ENCODE measurements around the gene PLA1A.

The PLA1A gene

GRCh38 chr3:119596398-119596797 lies 1.3 kb upstream of the PLA1A start:
- TF ChIP-seq EZH2 (IDR thresholded peaks at IDR 0.05; ENCODE audit: borderline replicate concordance, low read length) (no peak), CTCF (IDR thresholded peaks at IDR 0.05; ENCODE audit: low read length) (no peak)
- Histone ChIP-seq H3K9me2 (ENCODE audit: low read depth, low read length) (no peaks in the 10 kb centered on the region), H4K20me1 (ENCODE audit: insufficient read depth, low read length) (no peaks in the 10 kb centered on the region), H3K36me3 (ENCODE audit: insufficient read depth, low read length) (no peaks in the 10 kb centered on the region), H3K27ac (ENCODE audit: low read depth, low read length, poor library complexity, severe bottlenecking) (no peak overlapping the region), H2AFZ (ENCODE audit: low read length) (no peak overlapping the region), H3K4me1 (ENCODE audit: insufficient read depth, low read length, severe bottlenecking) (no peaks in the 10 kb centered on the region), H3F3A (ENCODE audit: insufficient read depth, low read length) (no peaks in the 10 kb centered on the region), H3K4me3 (ENCODE audit: low read depth, low read length, poor library complexity, severe bottlenecking) (no peak overlapping the region), H3K27me3 (ENCODE audit: insufficient read depth, low read length) (no peaks in the 10 kb centered on the region), H3K4me2 (ENCODE audit: low read length) (no peak overlapping the region), H3K9me3 (ENCODE audit: low read length) (no peaks in the 10 kb centered on the region), H3K79me2 (ENCODE audit: insufficient read depth, low read length) (no peaks in the 10 kb centered on the region), H3K9ac (ENCODE audit: low read length) (no peak overlapping the region)

GRCh38 chr3:119598410-119599098 lies 869 bp downstream of the PLA1A start:
- Histone ChIP-seq H3K27ac (ENCODE audit: low read depth, low read length, poor library complexity, severe bottlenecking) (no peak overlapping the region), H3K36me3 (ENCODE audit: insufficient read depth, low read length) (no peaks in the 10 kb centered on the region), H2AFZ (ENCODE audit: low read length) (no peak overlapping the region), H3K27me3 (ENCODE audit: insufficient read depth, low read length) (no peaks in the 10 kb centered on the region), H3K4me2 (ENCODE audit: low read length) (no peak overlapping the region), H3K9me3 (ENCODE audit: low read length) (no peaks in the 10 kb centered on the region), H3K4me1 (ENCODE audit: insufficient read depth, low read length, severe bottlenecking) (no peaks in the 10 kb centered on the region), H3F3A (ENCODE audit: insufficient read depth, low read length) (no peaks in the 10 kb centered on the region), H4K20me1 (ENCODE audit: insufficient read depth, low read length) (no peaks in the 10 kb centered on the region), H3K9ac (ENCODE audit: low read length) (no peak overlapping the region), H3K4me3 (ENCODE audit: low read depth, low read length, poor library complexity, severe bottlenecking) (no peak overlapping the region), H3K79me2 (ENCODE audit: insufficient read depth, low read length) (no peaks in the 10 kb centered on the region), H3K9me2 (ENCODE audit: low read depth, low read length) (no peaks in the 10 kb centered on the region)
- TF ChIP-seq EZH2 (IDR thresholded peaks at IDR 0.05; ENCODE audit: borderline replicate concordance, low read length) (no peak), CTCF (IDR thresholded peaks at IDR 0.05; ENCODE audit: low read length) (no peak)

GRCh38 chr3:119599558-119600174 lies 2.0 kb downstream of the PLA1A start:
- no peaks in the 10 kb centered on the region for H3F3A ChIP-seq (ENCODE audit: insufficient read depth, low read length)
- no peaks in the 10 kb centered on the region for H3K27me3 ChIP-seq (ENCODE audit: insufficient read depth, low read length)
- no peaks in the 10 kb centered on the region for H3K9me2 ChIP-seq (ENCODE audit: low read depth, low read length)
- no peak for TF ChIP-seq CTCF (IDR thresholded peaks at IDR 0.05; ENCODE audit: low read length)
- TF ChIP-seq EZH2 (IDR thresholded peaks at IDR 0.05; ENCODE audit: borderline replicate concordance, low read length) = no peak
- no peaks in the 10 kb centered on the region for H3K9me3 ChIP-seq (ENCODE audit: low read length)
- H4K20me1 ChIP-seq (ENCODE audit: insufficient read depth, low read length) = no peaks in the 10 kb centered on the region
- H3K27ac ChIP-seq (ENCODE audit: low read depth, low read length, poor library complexity, severe bottlenecking) = no peak overlapping the region
- no peak overlapping the region for H2AFZ ChIP-seq (ENCODE audit: low read length)
- no peak overlapping the region for H3K9ac ChIP-seq (ENCODE audit: low read length)
- H3K79me2 ChIP-seq (ENCODE audit: insufficient read depth, low read length) = no peaks in the 10 kb centered on the region
- no peak overlapping the region for H3K4me3 ChIP-seq (ENCODE audit: low read depth, low read length, poor library complexity, severe bottlenecking)
- H3K36me3 ChIP-seq (ENCODE audit: insufficient read depth, low read length) = no peaks in the 10 kb centered on the region
- no peaks in the 10 kb centered on the region for H3K4me1 ChIP-seq (ENCODE audit: insufficient read depth, low read length, severe bottlenecking)
- H3K4me2 ChIP-seq (ENCODE audit: low read length) = no peak overlapping the region
